ENCODE data around the gene RAB28. TPM values are rescaled to one million over a fixed set of nuclear protein-coding genes. Genes with fewer than 3 reads are reported as not detected.
"Not testable (repeated sequence)": the region's sequence is repeated elsewhere in the genome, so short reads cannot be mapped to it uniquely, and the experiment has no call there.

The RAB28 gene
- total and polyA plus RNA-seq, 9 of the 15 experiments (the other 6 are each of a cell fraction or from before 2014, with no cell fraction given), result 6.7 to 40.4 (median 23.0) TPM

DNA sequence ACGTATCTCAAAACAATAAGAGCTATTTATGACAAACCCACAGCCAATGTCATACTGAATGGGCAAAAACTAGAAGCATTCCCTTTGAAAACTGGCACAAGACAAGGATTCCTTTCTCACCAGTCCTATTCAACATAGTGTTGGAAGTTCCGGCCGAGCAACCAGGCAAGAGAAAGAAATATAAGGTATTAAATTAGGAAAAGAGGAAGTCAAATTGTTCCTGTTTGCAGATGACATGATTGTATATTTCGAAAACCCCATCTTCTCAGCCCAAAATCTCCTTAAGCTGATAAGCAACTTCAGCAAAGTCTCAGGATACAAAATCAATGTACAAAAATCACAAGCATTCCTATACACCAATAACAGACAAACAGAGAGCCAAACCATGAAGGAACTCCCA lies 94.2 kb downstream of the RAB28 start:
- H3K27me3 ChIP-seq (ENCODE audit: control insufficient read depth in 2 of 2, insufficient read depth in 2 of 2, low read length in 2 of 2); H3K4me1 ChIP-seq (replicated peaks in 1 of 2; ENCODE audit: control insufficient read depth in 2 of 2, insufficient read depth in 2 of 2, low read length in 2 of 2); FAIRE-seq; H3K9me1 ChIP-seq (ENCODE audit: control insufficient read depth, insufficient read depth, low read length); H3K27ac ChIP-seq (ENCODE audit: extremely low read depth, low read depth, low read length); in situ Hi-C loops (cut with MboI); intact Hi-C loops (cut with micrococcal nuclease); H3K4me3 ChIP-seq; H3K9ac ChIP-seq (ENCODE audit: insufficient read depth in 1 of 2, low read depth in 2 of 2, low read length in 2 of 2); ATAC-seq; CTCF ChIA-PET (ENCODE audit: low intra/inter-chr PET ratio); H4K20me1 ChIP-seq (replicated peaks; ENCODE audit: control insufficient read depth, insufficient read depth, low read length); H3K4me2 ChIP-seq (ENCODE audit: insufficient read depth, low read length); H2AFZ ChIP-seq (ENCODE audit: low read depth, low read length); BruUV-seq (replicated peaks); H3K9me3 ChIP-seq (replicated peaks; ENCODE audit: control insufficient read depth, insufficient read depth, low read depth, low read length); DNase-seq (ENCODE audit: extremely low read depth in 1 of 4, low spot score in 3 of 4); POLR2A ChIA-PET; H3K36me3 ChIP-seq (ENCODE audit: control insufficient read depth, insufficient read depth, low read length): not testable (repeated sequence)
- TF ChIP-seq SPI1 (IDR thresholded peaks at IDR 0.05; ENCODE audit: borderline replicate concordance, low read depth, low read length), result peak; percentile 59; the same call in 1 of the 2 replicates
- H3K79me2 ChIP-seq (ENCODE audit: control insufficient read depth, insufficient read depth, low read length), result peaks cover 39% of the 10 kb centered on the region
- 45% methylated on average over 4 of the region's 4 CpGs for WGBS (ENCODE audit: insufficient coverage, low coverage, missing lambda C conversion rate)

GRCh38 chr4:13386405-13387107 lies 97.6 kb downstream of the RAB28 start:
- H3K9me3 ChIP-seq (replicated peaks; ENCODE audit: control insufficient read depth, insufficient read depth, low read depth, low read length), result no peaks in the 10 kb centered on the region; the same call in 1 of the 2 replicates
- no peak for FAIRE-seq
- peaks cover 0 to 4% of the 10 kb centered on the region in 2 experiments; a peak in 3 of 5 replicates for H3K4me1 ChIP-seq (replicated peaks in 1 of 2; ENCODE audit: control insufficient read depth in 2 of 2, insufficient read depth in 2 of 2, low read length in 2 of 2)
- no peak overlapping the region for H3K9ac ChIP-seq (ENCODE audit: insufficient read depth in 1 of 2, low read depth in 2 of 2, low read length in 2 of 2)
- H3K9me1 ChIP-seq (ENCODE audit: control insufficient read depth, insufficient read depth, low read length), result no peaks in the 10 kb centered on the region
- no peak for ATAC-seq
- H2AFZ ChIP-seq (ENCODE audit: low read depth, low read length), result no peak overlapping the region
- H3K27ac ChIP-seq (ENCODE audit: extremely low read depth, low read depth, low read length), result no peak overlapping the region
- H3K4me2 ChIP-seq (ENCODE audit: insufficient read depth, low read length), result no peak overlapping the region
- intact Hi-C loops (cut with micrococcal nuclease), result no loop called here
- H3K27me3 ChIP-seq (ENCODE audit: control insufficient read depth in 2 of 2, insufficient read depth in 2 of 2, low read length in 2 of 2), result no peaks in the 10 kb centered on the region
- POLR2A ChIA-PET, result no interaction called here
- CTCF ChIA-PET (ENCODE audit: low intra/inter-chr PET ratio), result no interaction called here
- no peak for DNase-seq (ENCODE audit: extremely low read depth in 1 of 4, low spot score in 3 of 4)
- in situ Hi-C loops (cut with MboI), result no loop called here
- H3K4me3 ChIP-seq, result no peak overlapping the region
- no TSS peak for BruUV-seq (replicated peaks)
- no peaks in the 10 kb centered on the region for H4K20me1 ChIP-seq (replicated peaks; ENCODE audit: control insufficient read depth, insufficient read depth, low read length)
- H3K79me2 ChIP-seq (ENCODE audit: control insufficient read depth, insufficient read depth, low read length), result peaks cover 47% of the 10 kb centered on the region
- no peaks in the 10 kb centered on the region; the same call in 2 of the 3 replicates for H3K36me3 ChIP-seq (ENCODE audit: control insufficient read depth, insufficient read depth, low read length)
- no peak for TF ChIP-seq E2F3 (CRISPR knock-in tag; IDR thresholded peaks at IDR 0.05)
- TF ChIP-seq FOXM1 (IDR thresholded peaks at IDR 0.05; ENCODE audit: low read depth), result no peak
- TF ChIP-seq FOXM1 (CRISPR knock-in tag; IDR thresholded peaks at IDR 0.05; ENCODE audit: low read depth), result no peak
- peak; percentile 100 for TF ChIP-seq ZNF146 (CRISPR knock-in tag; IDR thresholded peaks at IDR 0.05; ENCODE audit: unreplicated experiment)
- TF ChIP-seq SETDB1 (IDR thresholded peaks at IDR 0.05; ENCODE audit: low read length), result no peak
- 0 out of 2 replicates have a peak, but pooled peaks have one; percentile 49 for TF ChIP-seq HDAC2 (IDR thresholded peaks at IDR 0.05)
- TF ChIP-seq MAFK (IDR thresholded peaks at IDR 0.05; ENCODE audit: low read length), result no peak
- TF ChIP-seq ZKSCAN8 (CRISPR knock-in tag; IDR thresholded peaks at IDR 0.05), result no peak
- peak; percentile 48 to 61 for TF ChIP-seq KDM1A (IDR thresholded peaks at IDR 0.05)
- no peak for TF ChIP-seq HOMEZ (CRISPR knock-in tag; IDR thresholded peaks at IDR 0.05)
- TF ChIP-seq, protein P1, sequence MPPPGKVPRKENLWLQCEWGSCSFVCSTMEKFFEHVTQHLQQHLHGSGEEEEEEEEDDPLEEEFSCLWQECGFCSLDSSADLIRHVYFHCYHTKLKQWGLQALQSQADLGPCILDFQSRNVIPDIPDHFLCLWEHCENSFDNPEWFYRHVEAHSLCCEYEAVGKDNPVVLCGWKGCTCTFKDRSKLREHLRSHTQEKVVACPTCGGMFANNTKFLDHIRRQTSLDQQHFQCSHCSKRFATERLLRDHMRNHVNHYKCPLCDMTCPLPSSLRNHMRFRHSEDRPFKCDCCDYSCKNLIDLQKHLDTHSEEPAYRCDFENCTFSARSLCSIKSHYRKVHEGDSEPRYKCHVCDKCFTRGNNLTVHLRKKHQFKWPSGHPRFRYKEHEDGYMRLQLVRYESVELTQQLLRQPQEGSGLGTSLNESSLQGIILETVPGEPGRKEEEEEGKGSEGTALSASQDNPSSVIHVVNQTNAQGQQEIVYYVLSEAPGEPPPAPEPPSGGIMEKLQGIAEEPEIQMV (tag; conservative IDR thresholded peaks at IDR 0.05; ENCODE audit: low read depth), result no peak
